Panc1 (cell line): ENCODE data around the gene ZC3HAV1. TPM values are rescaled to one million over a fixed set of nuclear protein-coding genes. Genes with fewer than 3 reads are reported as not detected.

Source experiments
- ATAC-seq: fragments of 200-7000 bp; cut with Tn5 transposase; 2 replicates; pipeline ENCODE4 v1.9.1; 2020; ENCODE audit warnings: mild to moderate bottlenecking, moderate library complexity
- BruUV-seq: library from RNA; stranded (reverse); fragments of 400-500 nt; replicated peaks from 2 replicates; lab custom pipeline; 2021; lab: Mats Ljungman, UMichigan
- CTCF ChIA-PET: fragments of 300-600 bp; sonication (Branson Sonifier 250); formaldehyde crosslinking; loops from one replicate; lab custom pipeline; 2022; ENCODE audit warnings: antibody characterized with exemption; lab: Charles Lee
- POLR2A ChIA-PET: fragments of 300-600 bp; sonication (Branson Sonifier 250); formaldehyde crosslinking; loops from one replicate; lab custom pipeline; 2022; ENCODE audit warnings: antibody characterized with exemption; lab: Charles Lee
- DNase-seq: peaks from one replicate; pipeline ENCODE4 v3.0.0-alpha.2; 2010; ENCODE audit warnings: low read depth, low spot score
- H3K27ac ChIP-seq: 2 replicates; pipeline ENCODE4 v1.5.1; 2011; ENCODE audit warnings: mild to moderate bottlenecking, low read length, inconsistent platforms
- H3K27me3 ChIP-seq: fragments of 200-500 bp; sonication (Bioruptor generic); 2 replicates; pipeline ENCODE4 v1.6.0; 2014; ENCODE audit warnings: low read length, inconsistent platforms; ENCODE audit not compliant: control insufficient read depth, insufficient read depth
- H3K36me3 ChIP-seq: fragments of 200-500 bp; sonication (Bioruptor generic); 2 replicates; pipeline ENCODE4 v1.5.1; 2014; ENCODE audit warnings: inconsistent platforms, mild to moderate bottlenecking, low read length, moderate library complexity; ENCODE audit not compliant: control insufficient read depth, insufficient read depth
- H3K4me1 ChIP-seq: 2 replicates; pipeline ENCODE4 v1.5.1; 2011; ENCODE audit warnings: inconsistent platforms, mild to moderate bottlenecking, low read length, moderate library complexity; ENCODE audit not compliant: control insufficient read depth, insufficient read depth
- H3K4me3 ChIP-seq, 2 experiments: 2 replicates each; pipeline ENCODE4 v1.5.1; 2011 to 2012; ENCODE audit warnings: low read depth in 2 of 2, low read length in 2 of 2, mild to moderate bottlenecking in 2 of 2, inconsistent platforms in 1 of 2, moderate library complexity in 1 of 2
- H3K9me3 ChIP-seq: fragments of 200-500 bp; sonication (Bioruptor generic); 2 replicates; pipeline ENCODE4 v1.5.1; 2014; ENCODE audit warnings: low read depth, mild to moderate bottlenecking, inconsistent platforms, low read length, moderate library complexity; ENCODE audit not compliant: control insufficient read depth, insufficient read depth
- POLR2AphosphoS5 ChIP-seq: IDR thresholded peaks from 2 replicates; pipeline ENCODE4 v1.6.1; 2012; ENCODE audit warnings: mild to moderate bottlenecking, low read depth, low read length, moderate library complexity
- SIN3A ChIP-seq: IDR thresholded peaks from 2 replicates; pipeline ENCODE4 v1.6.1; 2012; ENCODE audit warnings: low read depth, mild to moderate bottlenecking, low read length, moderate library complexity, borderline replicate concordance; ENCODE audit not compliant: insufficient read depth
- TCF7L2 ChIP-seq: IDR thresholded peaks from 2 replicates; pipeline ENCODE4 v1.6.1; 2011; ENCODE audit warnings: mild to moderate bottlenecking, low read depth, low read length, inconsistent platforms
- in situ Hi-C: cut with HindIII; loops from 2 replicates; pipeline ENCODE4 v1.10.0; 2016; ENCODE audit warnings: low sequenced_read_pairs, low pct_unique_long_range_greater_than_20kb
- intact Hi-C: fragments of 100-400 bp; cut with micrococcal nuclease; formaldehyde crosslinking; loops from one replicate; pipeline ENCODE4 v1.10.0; 2022; ENCODE audit not compliant: unreplicated experiment
- total RNA-seq: library from RNA; stranded (reverse); gene quantifications from one replicate; pipeline ENCODE4 v1.2.1, GENCODE V29; 2021; ENCODE audit not compliant: unreplicated experiment
- TF ChIP-seq, protein P1 (sequence below): fragments of 450-650 bp; IDR thresholded peaks from 2 replicates; pipeline ENCODE4 v1.5.1; 2017; ENCODE audit warnings: mild to moderate bottlenecking
- TF ChIP-seq, protein P2 (sequence below), 2 experiments: IDR thresholded peaks; 2 replicates each; pipeline ENCODE4 v1.6.1; 2011 to 2012; ENCODE audit warnings: low read depth in 2 of 2, control low read depth in 1 of 2, low read length in 1 of 2, mild to moderate bottlenecking in 1 of 2, moderate library complexity in 1 of 2; ENCODE audit not compliant: insufficient read depth in 1 of 2

Gene ZC3HAV1
- total RNA-seq, 1 experiment from 2014 or later, result 47.1 TPM

DNA sequence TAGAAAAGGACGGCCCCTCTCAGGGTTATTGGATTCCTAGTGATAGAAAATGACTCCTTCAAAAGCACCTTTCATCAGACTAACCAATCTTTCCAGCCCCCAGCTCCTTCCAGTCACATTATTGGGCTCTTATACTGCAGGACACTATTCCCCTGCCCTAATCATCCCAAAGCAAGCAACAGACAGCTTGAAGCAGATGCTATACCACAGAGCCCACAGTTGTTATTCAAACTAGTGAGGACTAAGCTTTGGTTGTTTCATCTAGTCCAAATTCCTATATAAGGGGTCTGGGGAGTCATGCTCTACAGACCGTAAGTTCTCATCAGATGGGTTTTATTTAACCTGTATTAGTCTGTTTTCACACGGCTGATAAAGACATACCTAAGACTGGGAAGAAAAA, 98.1 kb downstream of the ZC3HAV1 start:
- BruUV-seq, result no TSS peak
- intact Hi-C loops, result loop anchor here (10.0 kb wide), 1 partner anchor 127 kb away; no protein-coding TSS in a partner anchor
- Histone ChIP-seq H3K4me1 (no peaks in the 10 kb centered on the region), H3K4me3 (no peak overlapping the region), H3K36me3 (no peaks in the 10 kb centered on the region), H3K9me3 (no peaks in the 10 kb centered on the region), H3K27ac (no peak overlapping the region), H3K27me3 (no peaks in the 10 kb centered on the region)
- ATAC-seq (no peak), DNase-seq (no peak)
- no peak for TF ChIP-seq POLR2AphosphoS5
- TF ChIP-seq SIN3A, result no peak
- TF ChIP-seq, protein P1, sequence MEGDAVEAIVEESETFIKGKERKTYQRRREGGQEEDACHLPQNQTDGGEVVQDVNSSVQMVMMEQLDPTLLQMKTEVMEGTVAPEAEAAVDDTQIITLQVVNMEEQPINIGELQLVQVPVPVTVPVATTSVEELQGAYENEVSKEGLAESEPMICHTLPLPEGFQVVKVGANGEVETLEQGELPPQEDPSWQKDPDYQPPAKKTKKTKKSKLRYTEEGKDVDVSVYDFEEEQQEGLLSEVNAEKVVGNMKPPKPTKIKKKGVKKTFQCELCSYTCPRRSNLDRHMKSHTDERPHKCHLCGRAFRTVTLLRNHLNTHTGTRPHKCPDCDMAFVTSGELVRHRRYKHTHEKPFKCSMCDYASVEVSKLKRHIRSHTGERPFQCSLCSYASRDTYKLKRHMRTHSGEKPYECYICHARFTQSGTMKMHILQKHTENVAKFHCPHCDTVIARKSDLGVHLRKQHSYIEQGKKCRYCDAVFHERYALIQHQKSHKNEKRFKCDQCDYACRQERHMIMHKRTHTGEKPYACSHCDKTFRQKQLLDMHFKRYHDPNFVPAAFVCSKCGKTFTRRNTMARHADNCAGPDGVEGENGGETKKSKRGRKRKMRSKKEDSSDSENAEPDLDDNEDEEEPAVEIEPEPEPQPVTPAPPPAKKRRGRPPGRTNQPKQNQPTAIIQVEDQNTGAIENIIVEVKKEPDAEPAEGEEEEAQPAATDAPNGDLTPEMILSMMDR, result no peak
- no peak for TF ChIP-seq TCF7L2
- TF ChIP-seq, protein P2, sequence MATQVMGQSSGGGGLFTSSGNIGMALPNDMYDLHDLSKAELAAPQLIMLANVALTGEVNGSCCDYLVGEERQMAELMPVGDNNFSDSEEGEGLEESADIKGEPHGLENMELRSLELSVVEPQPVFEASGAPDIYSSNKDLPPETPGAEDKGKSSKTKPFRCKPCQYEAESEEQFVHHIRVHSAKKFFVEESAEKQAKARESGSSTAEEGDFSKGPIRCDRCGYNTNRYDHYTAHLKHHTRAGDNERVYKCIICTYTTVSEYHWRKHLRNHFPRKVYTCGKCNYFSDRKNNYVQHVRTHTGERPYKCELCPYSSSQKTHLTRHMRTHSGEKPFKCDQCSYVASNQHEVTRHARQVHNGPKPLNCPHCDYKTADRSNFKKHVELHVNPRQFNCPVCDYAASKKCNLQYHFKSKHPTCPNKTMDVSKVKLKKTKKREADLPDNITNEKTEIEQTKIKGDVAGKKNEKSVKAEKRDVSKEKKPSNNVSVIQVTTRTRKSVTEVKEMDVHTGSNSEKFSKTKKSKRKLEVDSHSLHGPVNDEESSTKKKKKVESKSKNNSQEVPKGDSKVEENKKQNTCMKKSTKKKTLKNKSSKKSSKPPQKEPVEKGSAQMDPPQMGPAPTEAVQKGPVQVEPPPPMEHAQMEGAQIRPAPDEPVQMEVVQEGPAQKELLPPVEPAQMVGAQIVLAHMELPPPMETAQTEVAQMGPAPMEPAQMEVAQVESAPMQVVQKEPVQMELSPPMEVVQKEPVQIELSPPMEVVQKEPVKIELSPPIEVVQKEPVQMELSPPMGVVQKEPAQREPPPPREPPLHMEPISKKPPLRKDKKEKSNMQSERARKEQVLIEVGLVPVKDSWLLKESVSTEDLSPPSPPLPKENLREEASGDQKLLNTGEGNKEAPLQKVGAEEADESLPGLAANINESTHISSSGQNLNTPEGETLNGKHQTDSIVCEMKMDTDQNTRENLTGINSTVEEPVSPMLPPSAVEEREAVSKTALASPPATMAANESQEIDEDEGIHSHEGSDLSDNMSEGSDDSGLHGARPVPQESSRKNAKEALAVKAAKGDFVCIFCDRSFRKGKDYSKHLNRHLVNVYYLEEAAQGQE (IDR thresholded peaks at IDR 0.05; ENCODE audit: insufficient read depth in 1 of 2, low read depth in 2 of 2, low read length in 1 of 2), result no peak
- in situ Hi-C loops, result no loop called here
- ChIA-PET CTCF (no interaction called here), POLR2A (no interaction called here)

DNA sequence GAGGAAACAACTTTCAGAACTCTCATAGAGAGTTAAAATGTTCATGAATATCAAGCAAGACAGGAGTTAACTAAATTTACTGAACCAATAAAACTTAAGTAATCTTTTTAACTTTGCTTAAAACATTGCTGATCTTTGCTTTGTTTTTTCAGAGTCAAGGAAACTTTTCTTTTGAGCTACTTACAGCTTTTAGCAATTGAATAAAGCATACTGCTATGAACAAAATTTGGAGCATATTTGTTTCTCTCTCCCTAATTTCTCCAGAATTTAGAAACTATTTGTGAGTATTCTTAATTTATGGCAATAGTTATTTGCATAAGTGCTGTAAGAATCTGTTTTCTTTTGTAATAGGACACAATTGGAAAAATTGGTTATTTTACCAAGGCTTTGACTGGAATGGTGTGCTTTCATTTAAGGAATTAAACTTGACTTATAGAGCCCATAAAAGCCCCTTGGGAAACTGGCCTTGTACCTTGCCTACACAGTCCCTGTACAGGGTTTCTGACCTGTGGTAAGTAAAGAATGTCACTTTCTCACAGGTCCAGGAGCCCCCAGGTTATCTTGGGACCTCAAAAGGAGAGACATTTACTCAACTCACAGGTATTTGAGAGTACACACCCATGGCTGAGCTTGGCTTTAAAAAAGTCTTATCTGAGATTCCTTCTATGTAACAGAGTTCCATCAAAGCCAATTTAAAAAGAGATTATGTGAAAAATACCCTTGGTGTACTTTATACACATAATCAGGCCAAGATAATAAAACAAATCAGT, 105.0 kb downstream of the ZC3HAV1 start:
- BruUV-seq, result no TSS peak
- ChIA-PET POLR2A (interaction anchor here (0.6 kb wide), 1 partner anchor 18 kb away, joined by 6 read pairs; no protein-coding TSS in a partner anchor), CTCF (no interaction called here)
- Histone ChIP-seq H3K4me3 (no peak overlapping the region), H3K27me3 (no peaks in the 10 kb centered on the region), H3K36me3 (no peaks in the 10 kb centered on the region; the same call in 1 of the 2 replicates), H3K27ac (no peak overlapping the region), H3K4me1 (no peaks in the 10 kb centered on the region), H3K9me3 (peaks cover 13% of the 10 kb centered on the region; the same call in 1 of the 2 replicates)
- no peak for ATAC-seq
- in situ Hi-C loops (no loop called here), intact Hi-C loops (no loop called here)
- TF ChIP-seq POLR2AphosphoS5 (no peak), TCF7L2 (no peak), SIN3A (no peak)
- TF ChIP-seq, protein P2 (IDR thresholded peaks at IDR 0.05; ENCODE audit: insufficient read depth in 1 of 2, low read depth in 2 of 2, low read length in 1 of 2), result no peak
- TF ChIP-seq, protein P1, result no peak
- no peak for DNase-seq
